Stimulated activated naive B cell treated with anti-CD40 and anti-IgM and Interleukin-4, amounts not matched to agents 10 μg/mL and 1 μg/mL and 100 μg/mL, for 72 hours (primary cell): ENCODE results near the gene GLRA3.
"Not testable (repeated sequence)": the region's sequence is repeated elsewhere in the genome, so short reads cannot be mapped to it uniquely, and the experiment has no call there.

Source experiments
- ATAC-seq, 2 donors: fragments of 150-1000 bp; cut with Tn5 transposase; replicated peaks; 2 replicates each; pipeline ENCODE4 v1.10.0; 2021; ENCODE audit warnings: moderate library complexity in 1 of 2
- DNase-seq: peaks from one replicate; pipeline ENCODE4 v3.0.0; 2021
- H3K27ac Mint-ChIP-seq: one replicate; pipeline ENCODE4 v1.8.0; 2022; ENCODE audit warnings: mild to moderate bottlenecking, mixed read lengths
- H3K27me3 Mint-ChIP-seq, 2 donors: one replicate each; pipeline ENCODE4 v1.8.0; 2022; ENCODE audit warnings: mixed read lengths in 2 of 2
- H3K36me3 Mint-ChIP-seq, 2 donors: one replicate each; pipeline ENCODE4 v1.8.0; 2022; ENCODE audit warnings: mixed read lengths in 2 of 2, mild to moderate bottlenecking in 1 of 2
- H3K4me1 Mint-ChIP-seq, 2 donors: one replicate each; pipeline ENCODE4 v1.8.0; 2022; ENCODE audit warnings: mixed read lengths in 2 of 2, mild to moderate bottlenecking in 1 of 2
- H3K4me3 Mint-ChIP-seq, 2 donors: one replicate each; pipeline ENCODE4 v1.8.0; 2022; ENCODE audit warnings: mild to moderate bottlenecking in 2 of 2, mixed read lengths in 2 of 2, moderate library complexity in 1 of 2
- H3K9me3 Mint-ChIP-seq, 2 donors: one replicate each; pipeline ENCODE4 v1.8.0; 2022; ENCODE audit warnings: mixed read lengths in 2 of 2, mild to moderate bottlenecking in 1 of 2

GLRA3 gene

GRCh38 chr4:174828845-174829701, at the start of gene GLRA3:
Gene GLRA3, minus strand, starts transcription at chr4:174829247. Its CDS starts 436 bp downstream, at chr4:174828811.
- DNase-seq, result peak; percentile 17

GRCh38 chr4:174874898-174875297, 45.9 kb upstream of the GLRA3 start:
- Mint-ChIP-seq H3K36me3 (no peaks in the 10 kb centered on the region), H3K27me3 (no peaks in the 10 kb centered on the region), H3K27ac (no peak overlapping the region), H3K4me3 (no peak overlapping the region), H3K9me3 (no peaks in the 10 kb centered on the region), H3K4me1 (no peaks in the 10 kb centered on the region)
- DNase-seq (no peak), ATAC-seq (no peak)

More at GRCh38 chr4:174828845-174829701, at the start of gene GLRA3:
- Mint-ChIP-seq H3K4me1 (peaks cover 7 to 11% of the 10 kb centered on the region in 2 donors), H3K27me3 (peaks cover 15 to 20% of the 10 kb centered on the region in 2 donors), H3K36me3 (no peaks in the 10 kb centered on the region), H3K4me3 (peak within 1 kb of the TSS; percentile 59 to 70), H3K27ac (no peak within 1 kb of the TSS), H3K9me3 (peaks cover 3% of the 10 kb centered on the region in 2 donors)
- ATAC-seq, result peak; percentile 71 to 90

- ATAC-seq, result peak in 1 of 2 donors; percentile 41
- Mint-ChIP-seq H3K36me3 (no peaks in the 10 kb centered on the region), H3K4me1 (no peaks in the 10 kb centered on the region), H3K9me3 (no peaks in the 10 kb centered on the region), H3K4me3 (no peak overlapping the region), H3K27me3 (no peaks in the 10 kb centered on the region), H3K27ac (no peak overlapping the region)
- DNase-seq, result no peak
These were observed 44.9 kb upstream of the GLRA3 start for GRCh38 chr4:174873931-174874330.

GRCh38 chr4:174873146-174873545, 44.1 kb upstream of the GLRA3 start:
- H3K4me1 Mint-ChIP-seq, H3K36me3 Mint-ChIP-seq: not testable (repeated sequence)

GRCh38 chr4:174871407-174871806, 42.4 kb upstream of the GLRA3 start:
- H3K4me3 Mint-ChIP-seq, result no peak overlapping the region
- DNase-seq, result no peak
- H3K36me3 Mint-ChIP-seq, result no peaks in the 10 kb centered on the region
- no peak for ATAC-seq
- H3K4me1 Mint-ChIP-seq, result no peaks in the 10 kb centered on the region
- no peaks in the 10 kb centered on the region for H3K9me3 Mint-ChIP-seq
- H3K27me3 Mint-ChIP-seq, result no peaks in the 10 kb centered on the region
- H3K27ac Mint-ChIP-seq, result no peak overlapping the region

More at GRCh38 chr4:174873146-174873545, 44.1 kb upstream of the GLRA3 start:
- ATAC-seq, H3K27me3 Mint-ChIP-seq, DNase-seq, H3K9me3 Mint-ChIP-seq, H3K4me3 Mint-ChIP-seq, H3K27ac Mint-ChIP-seq: not testable (repeated sequence)

- Mint-ChIP-seq H3K36me3 (no peaks in the 10 kb centered on the region), H3K4me3 (no peak overlapping the region), H3K27ac (no peak overlapping the region), H3K4me1 (no peaks in the 10 kb centered on the region), H3K9me3 (no peaks in the 10 kb centered on the region), H3K27me3 (no peaks in the 10 kb centered on the region)
- DNase-seq (no peak), ATAC-seq (no peak)
These were observed 41.3 kb upstream of the GLRA3 start for GRCh38 chr4:174870311-174870710.

GRCh38 chr4:174869339-174869738, 40.3 kb upstream of the GLRA3 start:
- no peak for ATAC-seq
- Mint-ChIP-seq H3K4me1 (no peaks in the 10 kb centered on the region), H3K9me3 (peaks cover 0 to 2% of the 10 kb centered on the region in 2 donors)

GRCh38 chr4:174867903-174868302, 38.9 kb upstream of the GLRA3 start:
- Mint-ChIP-seq H3K27me3 (no peaks in the 10 kb centered on the region), H3K27ac (no peak overlapping the region), H3K36me3 (no peaks in the 10 kb centered on the region), H3K4me3 (no peak overlapping the region), H3K9me3 (peaks cover 0 to 2% of the 10 kb centered on the region in 2 donors), H3K4me1 (no peaks in the 10 kb centered on the region)
- DNase-seq (no peak), ATAC-seq (no peak)

More at GRCh38 chr4:174869339-174869738, 40.3 kb upstream of the GLRA3 start:
- Mint-ChIP-seq H3K36me3 (no peaks in the 10 kb centered on the region), H3K27ac (no peak overlapping the region), H3K27me3 (no peaks in the 10 kb centered on the region), H3K4me3 (no peak overlapping the region)
- no peak for DNase-seq

GRCh38 chr4:174865418-174865985, 36.5 kb upstream of the GLRA3 start:
- no peak for DNase-seq
- Mint-ChIP-seq H3K9me3 (peaks cover 0 to 2% of the 10 kb centered on the region in 2 donors), H3K4me1 (no peaks in the 10 kb centered on the region), H3K27ac (no peak overlapping the region), H3K4me3 (no peak overlapping the region), H3K36me3 (no peaks in the 10 kb centered on the region), H3K27me3 (no peaks in the 10 kb centered on the region)
- no peak for ATAC-seq

GRCh38 chr4:174864031-174864430, 35.0 kb upstream of the GLRA3 start:
- Mint-ChIP-seq H3K4me1 (peaks cover 2 to 6% of the 10 kb centered on the region in 2 donors), H3K4me3 (no peak overlapping the region), H3K27ac (no peak overlapping the region), H3K27me3 (no peaks in the 10 kb centered on the region), H3K9me3 (peaks cover 0 to 2% of the 10 kb centered on the region in 2 donors), H3K36me3 (no peaks in the 10 kb centered on the region)
- DNase-seq (no peak), ATAC-seq (peak in 1 of 2 donors; percentile 47)

- no peaks in the 10 kb centered on the region for H3K27me3 Mint-ChIP-seq
- ATAC-seq (no peak), DNase-seq (no peak)
- no peak overlapping the region for H3K4me3 Mint-ChIP-seq
- H3K4me1 Mint-ChIP-seq, result peaks cover 2 to 6% of the 10 kb centered on the region in 2 donors
- no peaks in the 10 kb centered on the region for H3K36me3 Mint-ChIP-seq
- H3K27ac Mint-ChIP-seq, result no peak overlapping the region
- peaks cover 0 to 4% of the 10 kb centered on the region in 2 donors for H3K9me3 Mint-ChIP-seq
These were observed 31.5 kb upstream of the GLRA3 start for GRCh38 chr4:174860588-174860987.

- no peaks in the 10 kb centered on the region for H3K36me3 Mint-ChIP-seq
- peaks cover 0 to 5% of the 10 kb centered on the region in 2 donors for H3K9me3 Mint-ChIP-seq
- peaks cover 2 to 6% of the 10 kb centered on the region in 2 donors for H3K4me1 Mint-ChIP-seq
- no peak overlapping the region for H3K4me3 Mint-ChIP-seq
- no peak overlapping the region for H3K27ac Mint-ChIP-seq
- ATAC-seq (peak; percentile 42 to 71), DNase-seq (no peak)
- no peaks in the 10 kb centered on the region for H3K27me3 Mint-ChIP-seq
These were observed 30.9 kb upstream of the GLRA3 start for GRCh38 chr4:174859904-174860303.

- H3K4me3 Mint-ChIP-seq, result no peak overlapping the region
- H3K27me3 Mint-ChIP-seq, result no peaks in the 10 kb centered on the region
- no peak overlapping the region for H3K27ac Mint-ChIP-seq
- peaks cover 0 to 4% of the 10 kb centered on the region in 2 donors for H3K9me3 Mint-ChIP-seq
- peaks cover 2 to 6% of the 10 kb centered on the region in 2 donors for H3K4me1 Mint-ChIP-seq
- H3K36me3 Mint-ChIP-seq, result no peaks in the 10 kb centered on the region
- peak in 1 of 2 donors; percentile 38 for ATAC-seq
- no peak for DNase-seq
These were observed 28.1 kb upstream of the GLRA3 start for GRCh38 chr4:174856926-174857800.

GRCh38 chr4:174855050-174855449, 26.0 kb upstream of the GLRA3 start:
- DNase-seq, result no peak
- Mint-ChIP-seq H3K4me1 (peaks cover 2 to 4% of the 10 kb centered on the region in 2 donors), H3K27ac (no peak overlapping the region), H3K36me3 (no peaks in the 10 kb centered on the region), H3K27me3 (no peaks in the 10 kb centered on the region), H3K9me3 (peaks cover 0 to 4% of the 10 kb centered on the region in 2 donors), H3K4me3 (no peak overlapping the region)
- ATAC-seq, result no peak
